Vagina (tissue), 2 donors: Measurements from ENCODE around the gene KPNB1. TPM values are rescaled to one million over a fixed set of nuclear protein-coding genes. Genes with fewer than 3 reads are reported as not detected.

Experiments
- DNase-seq, 2 donors: peaks; one replicate each; pipeline ENCODE4 v3.0.0-alpha.2; 2017; ENCODE audit errors: extremely low spot score in 2 of 2
- H3K27ac ChIP-seq: fragments of 200-600 bp; sonication (generic); one replicate; pipeline ENCODE4 v1.5.1; 2019
- H3K27me3 ChIP-seq: fragments of 200-600 bp; sonication (generic); one replicate; pipeline ENCODE4 v1.5.1; 2019
- H3K36me3 ChIP-seq, 2 donors: fragments of 200-600 bp; sonication (generic); one replicate each; pipeline ENCODE4 v1.5.1; 2017 to 2019
- H3K4me1 ChIP-seq: fragments of 200-600 bp; sonication (generic); one replicate; pipeline ENCODE4 v1.5.1; 2019
- H3K4me3 ChIP-seq, 2 donors: fragments of 200-600 bp; sonication (generic); 1 replicate in 1 of 2; 2 replicates in 1 of 2; pipeline ENCODE4 v1.5.1; 2016 to 2019
- H3K9me3 ChIP-seq: fragments of 200-600 bp; sonication (generic); one replicate; pipeline ENCODE4 v1.5.1; 2019
- POLR2A ChIP-seq, 2 donors: fragments of 450-650 bp; IDR thresholded peaks; one replicate each; pipeline ENCODE4 v1.6.1; 2017; ENCODE audit warnings: antibody characterized with exemption in 2 of 2, mild to moderate bottlenecking in 2 of 2, moderate library complexity in 2 of 2
- POLR2AphosphoS5 ChIP-seq, 2 donors: sonication (generic); formaldehyde crosslinking; IDR thresholded peaks; one replicate each; pipeline ENCODE4 v1.9.0; 2017; ENCODE audit warnings: antibody characterized with exemption in 2 of 2, mild to moderate bottlenecking in 2 of 2, low read depth in 1 of 2; ENCODE audit not compliant: insufficient read depth in 1 of 2
- intact Hi-C: fragments of 100-400 bp; cut with DNase I; formaldehyde crosslinking; loops from one replicate; pipeline ENCODE4 v1.15.1; 2023
- total RNA-seq: library from RNA; depleted of rRNA; stranded (reverse); fragments of >200 nt; gene quantifications from one replicate; pipeline ENCODE4 v1.2.3, GENCODE V29; 2016
- TF ChIP-seq, protein P1 (sequence below), 3 experiments: fragments of 450-650 bp in 2 of 3; fragments of 200-600 bp in 1 of 3; sonication (generic) in 1 of 3; IDR thresholded peaks; one replicate each; pipeline ENCODE4 v1.5.1; 2017 to 2019; ENCODE audit warnings: antibody characterized with exemption in 3 of 3, mild to moderate bottlenecking in 2 of 3, moderate library complexity in 2 of 3

KPNB1 gene
- 157 TPM for total RNA-seq

DNA sequence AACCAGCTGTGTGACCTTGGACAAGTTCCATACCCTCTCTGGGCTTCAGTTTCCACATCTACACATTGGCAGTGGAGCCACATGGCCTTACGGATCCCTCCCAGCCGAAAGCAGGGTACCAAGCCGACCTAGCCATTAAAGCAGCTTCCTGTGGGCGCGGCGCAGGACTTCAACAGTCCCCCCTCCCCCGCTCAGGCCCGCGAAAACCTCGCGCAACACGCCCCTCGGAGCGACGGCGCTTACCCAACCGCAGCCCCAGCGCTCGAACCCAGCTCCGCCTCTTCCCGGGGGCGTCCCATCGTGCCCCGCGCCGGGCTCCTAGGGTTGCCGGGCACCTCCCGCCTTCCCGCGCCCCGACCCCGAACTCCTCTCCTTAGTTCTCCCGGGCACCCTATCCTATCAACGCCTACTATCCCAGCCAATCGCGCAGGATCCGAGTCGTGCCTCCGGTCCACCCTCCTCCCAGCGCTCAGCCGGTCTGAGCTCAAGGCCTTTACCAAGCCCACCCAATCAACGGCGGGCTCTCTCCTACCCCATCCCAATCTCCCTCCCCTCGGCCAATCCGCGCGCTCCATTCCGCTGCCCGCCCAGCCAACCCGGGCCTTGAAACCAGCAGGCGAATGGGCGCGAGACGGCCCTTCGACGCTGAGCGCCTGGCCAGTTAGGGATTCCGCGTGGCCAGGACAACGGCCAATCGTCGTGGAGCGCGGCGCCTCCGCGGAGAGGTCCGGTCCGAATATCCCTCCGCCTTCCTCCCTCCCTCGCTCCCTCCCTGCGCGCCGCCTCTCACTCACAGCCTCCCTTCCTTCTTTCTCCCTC is at the start of gene KPNB1:
Gene KPNB1 (plus strand): TSS at position 767 of the 819 bp plus-strand sequence. CDS start 326 bp downstream, outside the sequence.
- DNase-seq: peak; percentile 98 to 100
- TF ChIP-seq POLR2AphosphoS5 (IDR thresholded peaks at IDR 0.05; ENCODE audit: insufficient read depth in 1 of 2, low read depth in 1 of 2) (peak; percentile 84 to 93), POLR2A (IDR thresholded peaks at IDR 0.05) (peak in 1 of 2 donors; percentile 24)
- TF ChIP-seq, protein P1, sequence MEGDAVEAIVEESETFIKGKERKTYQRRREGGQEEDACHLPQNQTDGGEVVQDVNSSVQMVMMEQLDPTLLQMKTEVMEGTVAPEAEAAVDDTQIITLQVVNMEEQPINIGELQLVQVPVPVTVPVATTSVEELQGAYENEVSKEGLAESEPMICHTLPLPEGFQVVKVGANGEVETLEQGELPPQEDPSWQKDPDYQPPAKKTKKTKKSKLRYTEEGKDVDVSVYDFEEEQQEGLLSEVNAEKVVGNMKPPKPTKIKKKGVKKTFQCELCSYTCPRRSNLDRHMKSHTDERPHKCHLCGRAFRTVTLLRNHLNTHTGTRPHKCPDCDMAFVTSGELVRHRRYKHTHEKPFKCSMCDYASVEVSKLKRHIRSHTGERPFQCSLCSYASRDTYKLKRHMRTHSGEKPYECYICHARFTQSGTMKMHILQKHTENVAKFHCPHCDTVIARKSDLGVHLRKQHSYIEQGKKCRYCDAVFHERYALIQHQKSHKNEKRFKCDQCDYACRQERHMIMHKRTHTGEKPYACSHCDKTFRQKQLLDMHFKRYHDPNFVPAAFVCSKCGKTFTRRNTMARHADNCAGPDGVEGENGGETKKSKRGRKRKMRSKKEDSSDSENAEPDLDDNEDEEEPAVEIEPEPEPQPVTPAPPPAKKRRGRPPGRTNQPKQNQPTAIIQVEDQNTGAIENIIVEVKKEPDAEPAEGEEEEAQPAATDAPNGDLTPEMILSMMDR (IDR thresholded peaks at IDR 0.05): peak in 1 of 3 experiments; percentile 8
- intact Hi-C loops: no loop called here
- Histone ChIP-seq H3K36me3 (peaks cover 0 to 27% of the 10 kb centered on the region in 2 donors), H3K27ac (peak within 1 kb of the TSS; percentile 94), H3K9me3 (no peaks in the 10 kb centered on the region), H3K4me3 (peak within 1 kb of the TSS; percentile 85 to 98), H3K27me3 (no peaks in the 10 kb centered on the region), H3K4me1 (peaks cover 40% of the 10 kb centered on the region)

DNA sequence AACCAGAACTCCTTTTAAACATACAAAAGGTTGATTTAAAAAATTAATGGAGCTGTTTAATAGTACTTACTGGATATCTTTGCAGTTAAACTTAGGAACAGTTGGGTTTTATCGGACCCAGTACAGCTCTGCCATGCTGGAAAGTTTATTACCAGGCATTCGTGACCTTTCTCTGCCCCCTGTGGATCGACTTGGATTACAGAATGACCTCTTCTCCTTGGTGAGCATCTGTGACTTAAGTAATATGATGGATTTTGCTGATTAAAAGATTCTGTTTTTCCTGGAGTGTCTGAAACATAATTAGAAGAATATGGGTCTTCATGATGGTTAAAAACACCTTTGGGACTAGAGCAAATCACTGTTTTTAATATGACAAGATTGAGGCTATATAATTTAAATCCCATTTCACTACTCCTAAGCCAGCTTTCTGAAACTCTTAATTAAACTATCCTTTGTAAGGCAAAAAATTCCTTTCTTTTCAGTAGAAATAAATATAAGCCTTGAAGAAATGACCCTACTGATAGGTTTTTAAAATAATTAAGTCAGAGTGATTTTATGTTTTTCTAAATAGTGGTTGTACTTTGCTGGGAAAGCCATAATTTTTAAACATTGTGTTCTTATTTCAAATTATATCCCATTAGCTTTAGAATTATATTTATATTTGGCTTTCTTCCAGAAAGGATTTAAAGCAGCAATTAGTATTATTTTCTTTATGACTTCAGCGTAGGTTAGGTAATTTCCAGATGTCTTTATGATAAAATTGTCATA is 45.7 kb upstream of the KPNB1 start:
- TF ChIP-seq, protein P1 (IDR thresholded peaks at IDR 0.05): no peak
- Histone ChIP-seq H3K9me3 (no peaks in the 10 kb centered on the region), H3K27me3 (no peaks in the 10 kb centered on the region), H3K36me3 (peaks cover 0 to 91% of the 10 kb centered on the region in 2 donors), H3K4me3 (no peak overlapping the region), H3K4me1 (no peaks in the 10 kb centered on the region), H3K27ac (no peak overlapping the region)
- no peak for DNase-seq
- intact Hi-C loops: no loop called here

DNA sequence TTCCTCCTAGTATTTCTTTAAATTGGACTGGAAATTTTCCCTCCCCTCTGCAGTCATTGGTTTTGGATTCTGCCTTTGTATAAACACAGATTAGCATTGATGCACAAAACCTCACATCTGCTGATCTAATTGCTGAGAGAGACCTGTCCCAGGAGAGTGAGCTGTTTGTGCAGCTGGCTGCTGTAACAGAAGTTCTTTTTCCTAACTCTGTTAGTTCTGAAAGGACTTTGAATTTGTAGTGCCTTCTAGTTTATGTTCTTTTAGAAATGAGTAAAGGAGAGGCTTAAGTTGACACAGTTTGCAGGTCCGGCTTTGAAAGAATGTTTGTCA is 45.2 kb upstream of the KPNB1 start:
- no peak overlapping the region for H3K4me3 ChIP-seq
- H3K36me3 ChIP-seq: peaks cover 0 to 91% of the 10 kb centered on the region in 2 donors
- H3K9me3 ChIP-seq: no peaks in the 10 kb centered on the region
- no peaks in the 10 kb centered on the region for H3K4me1 ChIP-seq
- DNase-seq: no peak
- TF ChIP-seq POLR2A (IDR thresholded peaks at IDR 0.05): no peak
- TF ChIP-seq, protein P1 (IDR thresholded peaks at IDR 0.05): no peak
- TF ChIP-seq POLR2AphosphoS5 (IDR thresholded peaks at IDR 0.05; ENCODE audit: insufficient read depth in 1 of 2, low read depth in 1 of 2): no peak
- intact Hi-C loops: no loop called here
- H3K27ac ChIP-seq: no peak overlapping the region
- H3K27me3 ChIP-seq: no peaks in the 10 kb centered on the region

DNA sequence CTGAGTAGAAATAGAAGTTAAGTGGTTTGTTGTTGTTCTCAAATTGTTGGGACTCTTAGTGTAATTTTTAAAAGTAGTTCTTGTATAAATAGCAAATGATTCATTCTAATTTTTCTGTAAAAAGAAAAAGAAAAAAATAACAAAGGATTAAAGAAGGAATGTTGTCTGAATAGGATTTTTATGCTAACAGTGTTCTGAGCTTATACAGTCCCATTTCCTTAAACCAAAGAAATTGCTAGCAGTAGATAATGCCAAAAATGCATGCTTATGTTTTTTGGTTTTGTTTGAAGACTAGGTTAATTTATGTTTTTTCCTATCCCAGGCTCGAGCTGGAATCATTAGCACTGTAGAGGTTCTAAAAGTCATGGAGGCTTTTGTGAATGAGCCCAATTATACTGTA is 44.7 kb upstream of the KPNB1 start:
- H3K4me1 ChIP-seq: no peaks in the 10 kb centered on the region
- no peak overlapping the region for H3K27ac ChIP-seq
- TF ChIP-seq POLR2AphosphoS5 (IDR thresholded peaks at IDR 0.05; ENCODE audit: insufficient read depth in 1 of 2, low read depth in 1 of 2): no peak

DNA sequence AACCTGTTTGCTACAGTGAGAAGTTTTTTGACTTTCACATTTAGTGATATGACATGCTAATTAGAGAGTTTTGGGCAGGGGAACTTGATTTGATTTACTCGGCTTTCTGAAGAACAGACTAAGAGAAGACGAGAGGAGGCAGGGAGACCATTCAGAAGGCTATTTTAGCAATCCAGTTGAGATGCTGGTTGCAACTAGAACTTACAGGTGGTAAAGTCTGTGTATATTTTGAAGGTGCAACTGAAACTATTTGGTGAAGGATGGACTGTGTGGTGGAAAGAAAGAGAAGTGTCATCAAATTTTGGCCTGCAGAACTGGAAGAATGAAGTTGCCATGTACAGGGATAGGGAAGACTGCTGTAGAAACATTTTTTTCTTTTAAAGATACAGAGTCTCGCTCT is 42.2 kb upstream of the KPNB1 start:
- DNase-seq: no peak
- Histone ChIP-seq H3K4me3 (no peak overlapping the region), H3K27me3 (no peaks in the 10 kb centered on the region), H3K4me1 (no peaks in the 10 kb centered on the region), H3K27ac (no peak overlapping the region), H3K36me3 (peaks cover 0 to 73% of the 10 kb centered on the region in 2 donors), H3K9me3 (no peaks in the 10 kb centered on the region)
- TF ChIP-seq POLR2A (IDR thresholded peaks at IDR 0.05): no peak
- TF ChIP-seq, protein P1 (IDR thresholded peaks at IDR 0.05): no peak
- intact Hi-C loops: no loop called here

More for the DNA sequence above, 44.7 kb upstream of the KPNB1 start:
- peaks cover 0 to 89% of the 10 kb centered on the region in 2 donors for H3K36me3 ChIP-seq
- no peaks in the 10 kb centered on the region for H3K9me3 ChIP-seq
- DNase-seq: no peak
- intact Hi-C loops: no loop called here
- no peaks in the 10 kb centered on the region for H3K27me3 ChIP-seq
- H3K4me3 ChIP-seq: no peak overlapping the region
